Calu3 (cell line): Measurements from ENCODE around the gene GJA10. TPM values are rescaled to one million over a fixed set of nuclear protein-coding genes. Genes with fewer than 3 reads are reported as not detected.

Source experiments
- BruUV-seq: library from RNA; stranded (reverse); fragments of 400-500 nt; replicated peaks from 2 replicates; lab custom pipeline; 2021; lab: Mats Ljungman, UMichigan
- CTCF ChIA-PET: fragments of 300-600 bp; sonication (Branson Sonifier 250); formaldehyde crosslinking; loops from one replicate; lab custom pipeline; 2022; ENCODE audit warnings: antibody characterized with exemption; lab: Charles Lee
- DNase-seq: peaks from one replicate; pipeline ENCODE4 v3.0.0; 2022
- H3K27ac Mint-ChIP-seq: one replicate; pipeline ENCODE4 v1.8.0; 2022; ENCODE audit warnings: mixed read lengths; ENCODE audit not compliant: unreplicated experiment
- H3K27me3 Mint-ChIP-seq: one replicate; pipeline ENCODE4 v1.8.0; 2022; ENCODE audit warnings: mixed read lengths; ENCODE audit not compliant: unreplicated experiment
- H3K36me3 Mint-ChIP-seq: one replicate; pipeline ENCODE4 v1.8.0; 2022; ENCODE audit warnings: mild to moderate bottlenecking, moderate library complexity, mixed read lengths; ENCODE audit not compliant: insufficient read depth, unreplicated experiment
- H3K4me1 Mint-ChIP-seq: one replicate; pipeline ENCODE4 v1.8.0; 2022; ENCODE audit warnings: mild to moderate bottlenecking, low read depth, mixed read lengths; ENCODE audit not compliant: unreplicated experiment
- H3K4me3 Mint-ChIP-seq: one replicate; pipeline ENCODE4 v1.8.0; 2022; ENCODE audit warnings: mild to moderate bottlenecking, low read depth, moderate library complexity, mixed read lengths; ENCODE audit not compliant: unreplicated experiment
- H3K9me3 Mint-ChIP-seq: one replicate; pipeline ENCODE4 v1.8.0; 2022; ENCODE audit warnings: low read depth, mixed read lengths; ENCODE audit not compliant: unreplicated experiment
- CTCF ChIP-seq: fragments of 200-600 bp; IDR thresholded peaks from one replicate; pipeline ENCODE4 v1.8.0; 2022; ENCODE audit warnings: antibody characterized with exemption; ENCODE audit not compliant: unreplicated experiment
- intact Hi-C: fragments of 100-400 bp; cut with micrococcal nuclease; formaldehyde crosslinking; loops from one replicate; pipeline ENCODE4 v1.10.0; 2022; ENCODE audit not compliant: unreplicated experiment
- total RNA-seq: library from RNA; stranded (reverse); gene quantifications from 2 replicates; pipeline ENCODE4 v1.2.3, GENCODE V29; 2022

GJA10 gene
- total RNA-seq, 1 experiment from 2014 or later = not detected

- Mint-ChIP-seq H3K27ac (no peak overlapping the region), H3K36me3 (no peaks in the 10 kb centered on the region), H3K27me3 (no peaks in the 10 kb centered on the region), H3K4me1 (no peaks in the 10 kb centered on the region), H3K4me3 (no peak overlapping the region), H3K9me3 (no peaks in the 10 kb centered on the region)
- CTCF ChIA-PET = interaction anchor here (0.6 to 0.7 kb wide), 2 partner anchors 11 to 27 kb away, joined by 9 read pairs; no protein-coding TSS in a partner anchor
- BruUV-seq = no TSS peak
- intact Hi-C loops = no loop called here
- DNase-seq = no peak
- no peak for TF ChIP-seq CTCF
Observed at GRCh38 chr6:89910902-89911240, 16.6 kb downstream of the GJA10 start.

- no peaks in the 10 kb centered on the region for H3K36me3 Mint-ChIP-seq
- H3K4me3 Mint-ChIP-seq = no peak overlapping the region
- no peak for TF ChIP-seq CTCF
- BruUV-seq = no TSS peak
- no peaks in the 10 kb centered on the region for H3K27me3 Mint-ChIP-seq
- H3K4me1 Mint-ChIP-seq = no peaks in the 10 kb centered on the region
- no peaks in the 10 kb centered on the region for H3K9me3 Mint-ChIP-seq
- CTCF ChIA-PET = no interaction called here
- H3K27ac Mint-ChIP-seq = no peak overlapping the region
- DNase-seq = no peak
- intact Hi-C loops = no loop called here
Observed at GRCh38 chr6:89916136-89916920, 22.1 kb downstream of the GJA10 start.

- CTCF ChIA-PET = no interaction called here
- no peak overlapping the region for H3K27ac Mint-ChIP-seq
- no peaks in the 10 kb centered on the region for H3K4me1 Mint-ChIP-seq
- no peak for DNase-seq
- no peaks in the 10 kb centered on the region for H3K36me3 Mint-ChIP-seq
- H3K27me3 Mint-ChIP-seq = no peaks in the 10 kb centered on the region
- intact Hi-C loops = no loop called here
- no peaks in the 10 kb centered on the region for H3K9me3 Mint-ChIP-seq
- H3K4me3 Mint-ChIP-seq = no peak overlapping the region
- no TSS peak for BruUV-seq
- TF ChIP-seq CTCF = no peak
Observed at GRCh38 chr6:89917216-89917615, 22.9 kb downstream of the GJA10 start.

- Mint-ChIP-seq H3K27ac (no peak overlapping the region), H3K27me3 (no peaks in the 10 kb centered on the region), H3K4me3 (no peak overlapping the region), H3K9me3 (no peaks in the 10 kb centered on the region), H3K4me1 (no peaks in the 10 kb centered on the region), H3K36me3 (no peaks in the 10 kb centered on the region)
- no peak for TF ChIP-seq CTCF
- BruUV-seq = no TSS peak
- intact Hi-C loops = no loop called here
- CTCF ChIA-PET = no interaction called here
- no peak for DNase-seq
Observed at GRCh38 chr6:89917801-89918366, 23.6 kb downstream of the GJA10 start.
